IPS-15b (cell line): ENCODE results near the gene NHERF2.

ENCODE experiments used
- H3K27me3 ChIP-seq: one replicate; pipeline ENCODE4 v1.6.1; 2013; ENCODE audit warnings: low read length; ENCODE audit not compliant: control insufficient read depth, insufficient read depth
- H3K36me3 ChIP-seq: one replicate; pipeline ENCODE4 v1.6.1; 2013; ENCODE audit warnings: low read length; ENCODE audit not compliant: control insufficient read depth, insufficient read depth
- H3K4me1 ChIP-seq: one replicate; pipeline ENCODE4 v1.6.1; 2013; ENCODE audit warnings: mild to moderate bottlenecking, low read length; ENCODE audit not compliant: control insufficient read depth, insufficient read depth
- H3K4me3 ChIP-seq: one replicate; pipeline ENCODE4 v1.5.1; 2013; ENCODE audit warnings: low read depth, low read length
- H3K9ac ChIP-seq: one replicate; pipeline ENCODE4 v1.6.1; 2013; ENCODE audit warnings: low read depth, mild to moderate bottlenecking, low read length
- H3K9me3 ChIP-seq: one replicate; pipeline ENCODE4 v1.6.1; 2013; ENCODE audit warnings: mild to moderate bottlenecking, low read length; ENCODE audit not compliant: control insufficient read depth, insufficient read depth

Gene NHERF2

GRCh38 chr16:2079991-2080390, 53.3 kb downstream of the NHERF2 start:
- Histone ChIP-seq H3K9me3 (no peaks in the 10 kb centered on the region), H3K36me3 (peaks cover 59% of the 10 kb centered on the region), H3K27me3 (no peaks in the 10 kb centered on the region), H3K4me1 (no peaks in the 10 kb centered on the region), H3K4me3 (no peak overlapping the region), H3K9ac (no peak overlapping the region)

- peaks cover 60% of the 10 kb centered on the region for H3K36me3 ChIP-seq
Observed at GRCh38 chr16:2081201-2082084, 54.7 kb downstream of the NHERF2 start.

GRCh38 chr16:2082171-2082982, 55.7 kb downstream of the NHERF2 start:
- H3K9ac ChIP-seq = no peak overlapping the region
- no peaks in the 10 kb centered on the region for H3K4me1 ChIP-seq
- no peak overlapping the region for H3K4me3 ChIP-seq
- peaks cover 65% of the 10 kb centered on the region for H3K36me3 ChIP-seq
- H3K27me3 ChIP-seq = no peaks in the 10 kb centered on the region
- H3K9me3 ChIP-seq = no peaks in the 10 kb centered on the region

More at GRCh38 chr16:2081201-2082084, 54.7 kb downstream of the NHERF2 start:
- Histone ChIP-seq H3K9me3 (no peaks in the 10 kb centered on the region), H3K9ac (no peak overlapping the region), H3K4me1 (no peaks in the 10 kb centered on the region), H3K4me3 (no peak overlapping the region), H3K27me3 (no peaks in the 10 kb centered on the region)

DNA sequence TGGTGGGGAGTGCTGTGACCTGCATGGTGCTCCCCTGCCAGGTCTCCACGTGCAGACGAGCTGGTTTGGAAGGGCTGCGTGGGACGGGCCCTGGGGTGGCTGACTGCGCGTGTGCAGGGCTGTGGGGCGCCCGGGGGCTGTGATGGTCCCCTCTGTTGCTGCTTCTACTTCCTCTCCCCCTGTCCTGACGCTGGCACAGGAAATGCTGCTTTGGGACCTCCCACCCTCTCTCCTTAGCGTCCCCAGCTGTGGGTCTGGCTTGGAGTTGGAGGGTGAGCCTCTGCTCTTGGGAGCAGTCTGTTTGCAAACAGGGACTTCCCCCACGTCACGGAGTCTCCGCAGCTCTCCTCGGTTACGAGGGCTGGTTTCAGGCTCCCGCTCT, 56.3 kb downstream of the NHERF2 start:
- Histone ChIP-seq H3K9me3 (no peaks in the 10 kb centered on the region), H3K36me3 (peaks cover 69% of the 10 kb centered on the region), H3K4me3 (no peak overlapping the region), H3K9ac (no peak overlapping the region), H3K27me3 (no peaks in the 10 kb centered on the region), H3K4me1 (no peaks in the 10 kb centered on the region)

GRCh38 chr16:2083409-2083808, 56.7 kb downstream of the NHERF2 start:
- no peaks in the 10 kb centered on the region for H3K9me3 ChIP-seq
- H3K9ac ChIP-seq = no peak overlapping the region
- H3K27me3 ChIP-seq = no peaks in the 10 kb centered on the region
- no peaks in the 10 kb centered on the region for H3K4me1 ChIP-seq
- H3K4me3 ChIP-seq = no peak overlapping the region
- H3K36me3 ChIP-seq = peaks cover 73% of the 10 kb centered on the region

DNA sequence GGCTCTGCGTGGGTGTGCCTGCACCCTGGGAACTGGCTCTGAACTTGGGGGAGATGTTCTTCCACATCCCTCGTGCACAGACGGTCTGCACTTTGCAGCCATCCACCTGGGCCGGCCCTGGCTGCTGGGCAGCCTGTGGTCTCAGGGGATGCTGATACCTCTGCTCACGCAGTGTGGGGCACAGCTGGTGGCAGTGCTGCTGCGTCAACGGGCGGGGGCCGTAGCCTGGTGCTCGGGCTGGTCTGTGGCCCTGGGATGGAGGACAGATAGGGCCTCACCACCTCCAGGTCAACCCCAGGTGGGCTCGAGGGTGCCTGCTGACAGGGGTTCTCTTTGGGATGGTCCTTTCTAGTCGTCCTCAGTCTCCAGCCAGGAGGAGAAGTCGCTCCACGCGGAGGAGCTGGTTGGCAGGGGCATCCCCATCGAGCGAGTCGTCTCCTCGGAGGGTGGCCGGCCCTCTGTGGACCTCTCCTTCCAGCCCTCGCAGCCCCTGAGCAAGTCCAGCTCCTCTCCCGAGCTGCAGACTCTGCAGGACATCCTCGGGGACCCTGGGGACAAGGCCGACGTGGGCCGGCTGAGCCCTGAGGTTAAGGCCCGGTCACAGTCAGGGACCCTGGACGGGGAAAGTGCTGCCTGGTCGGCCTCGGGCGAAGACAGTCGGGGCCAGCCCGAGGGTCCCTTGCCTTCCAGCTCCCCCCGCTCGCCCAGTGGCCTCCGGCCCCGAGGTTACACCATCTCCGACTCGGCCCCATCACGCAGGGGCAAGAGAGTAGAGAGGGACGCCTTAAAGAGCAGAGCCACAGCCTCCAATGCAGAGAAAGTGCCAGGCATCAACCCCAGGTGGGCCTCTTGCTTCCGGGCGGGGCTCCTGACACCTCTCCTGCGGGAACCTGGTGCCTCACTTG, 57.4 kb downstream of the NHERF2 start:
- Histone ChIP-seq H3K9ac (no peak overlapping the region), H3K9me3 (no peaks in the 10 kb centered on the region), H3K4me1 (no peaks in the 10 kb centered on the region), H3K36me3 (peaks cover 79% of the 10 kb centered on the region), H3K27me3 (no peaks in the 10 kb centered on the region), H3K4me3 (no peak overlapping the region)

- H3K36me3 ChIP-seq = peaks cover 79% of the 10 kb centered on the region
- H3K9ac ChIP-seq = no peak overlapping the region
- H3K9me3 ChIP-seq = no peaks in the 10 kb centered on the region
- H3K4me1 ChIP-seq = no peaks in the 10 kb centered on the region
- no peaks in the 10 kb centered on the region for H3K27me3 ChIP-seq
- H3K4me3 ChIP-seq = no peak overlapping the region
Observed at GRCh38 chr16:2084895-2085625, 58.4 kb downstream of the NHERF2 start.

DNA sequence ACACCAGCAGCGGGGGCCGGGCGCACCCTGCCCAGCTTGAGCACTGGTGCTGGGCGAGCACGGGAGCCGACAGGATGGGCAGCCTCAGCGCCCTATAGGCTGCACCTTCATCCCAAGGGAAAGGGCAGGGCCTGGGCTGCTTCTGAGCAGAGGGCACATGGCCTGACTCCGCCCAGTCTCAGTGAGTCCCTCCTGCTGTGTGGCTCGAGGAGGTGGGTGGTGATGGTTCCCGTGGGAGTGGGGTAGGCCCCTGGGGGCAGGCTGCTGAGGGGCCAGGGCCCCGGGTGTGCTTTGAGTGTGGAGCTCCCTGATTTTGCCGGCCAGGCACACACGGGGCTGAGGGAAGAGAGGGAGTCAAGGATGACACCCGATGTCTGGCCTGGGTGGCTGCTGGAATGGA, 59.0 kb downstream of the NHERF2 start:
- H3K27me3 ChIP-seq = no peaks in the 10 kb centered on the region
- H3K36me3 ChIP-seq = peaks cover 79% of the 10 kb centered on the region
- H3K9me3 ChIP-seq = no peaks in the 10 kb centered on the region
- no peak overlapping the region for H3K4me3 ChIP-seq
- H3K9ac ChIP-seq = no peak overlapping the region
- H3K4me1 ChIP-seq = no peaks in the 10 kb centered on the region

GRCh38 chr16:2086106-2086742, 59.5 kb downstream of the NHERF2 start:
- no peak overlapping the region for H3K9ac ChIP-seq
- H3K36me3 ChIP-seq = peaks cover 73% of the 10 kb centered on the region
- no peaks in the 10 kb centered on the region for H3K27me3 ChIP-seq
- H3K4me1 ChIP-seq = no peaks in the 10 kb centered on the region
- no peaks in the 10 kb centered on the region for H3K9me3 ChIP-seq
- no peak overlapping the region for H3K4me3 ChIP-seq

GRCh38 chr16:2086812-2087747, 60.4 kb downstream of the NHERF2 start:
- H3K4me3 ChIP-seq = no peak overlapping the region
- no peaks in the 10 kb centered on the region for H3K4me1 ChIP-seq
- no peaks in the 10 kb centered on the region for H3K27me3 ChIP-seq
- H3K36me3 ChIP-seq = peaks cover 65% of the 10 kb centered on the region
- no peak overlapping the region for H3K9ac ChIP-seq
- no peaks in the 10 kb centered on the region for H3K9me3 ChIP-seq
